ENCODE results near the gene TMEM169.

The TMEM169 gene

DNA sequence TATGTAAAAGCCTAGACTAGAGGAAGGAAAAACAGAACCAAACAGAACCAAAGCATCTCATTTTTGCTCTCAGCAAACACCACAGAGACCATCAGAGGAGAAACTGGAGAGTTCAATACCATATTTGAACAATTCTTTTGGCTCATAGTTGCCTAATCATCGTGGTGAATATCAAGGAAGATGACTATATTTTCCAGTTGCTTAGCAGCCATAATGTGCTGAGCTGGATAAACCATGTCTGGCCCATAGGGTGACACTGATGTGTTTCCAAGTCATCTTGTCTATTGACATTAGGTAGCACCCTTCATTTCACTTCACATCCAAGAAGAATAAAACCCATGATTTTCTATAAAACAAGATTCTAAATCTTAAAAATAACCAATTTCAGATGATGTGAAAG lies 21.5 kb downstream of the TMEM169 start:
- no peak overlapping the region for H2BK12ac ChIP-seq (ENCODE audit: low read length)
- peaks cover 33 to 42% of the 10 kb centered on the region in 2 donors for H3K36me3 ChIP-seq (replicated peaks in 1 of 2; ENCODE audit: control insufficient read depth in 2 of 2, insufficient read depth in 2 of 2, low read length in 2 of 2)
- H3K9me3 ChIP-seq (replicated peaks in 1 of 2; ENCODE audit: control insufficient read depth in 2 of 2, insufficient read depth in 1 of 2, low read depth in 1 of 2, low read length in 2 of 2), result peaks cover 0 to 6% of the 10 kb centered on the region in 2 donors
- H2BK120ac ChIP-seq (ENCODE audit: low read depth, low read length), result no peak overlapping the region
- no peak overlapping the region for H3K27ac ChIP-seq (replicated peaks; ENCODE audit: low read length)
- H3K23ac ChIP-seq (ENCODE audit: low read depth, low read length, poor library complexity), result no peak overlapping the region
- H4K8ac ChIP-seq (ENCODE audit: low read depth, low read length), result no peak overlapping the region
- no peak overlapping the region for H3K14ac ChIP-seq (ENCODE audit: low read length)
- H3K18ac ChIP-seq (ENCODE audit: low read length), result no peak overlapping the region
- H2AK5ac ChIP-seq (ENCODE audit: low read depth, low read length), result no peak overlapping the region
- H3K4ac ChIP-seq (ENCODE audit: low read length), result no peak overlapping the region
- peaks cover 0 to 5% (median 0%) of the 10 kb centered on the region in 3 experiments for H3K27me3 ChIP-seq (ENCODE audit: control insufficient read depth in 3 of 3, insufficient read depth in 3 of 3, low read depth in 1 of 3, low read length in 3 of 3)
- no peak overlapping the region for H4K91ac ChIP-seq (ENCODE audit: low read depth, low read length, poor library complexity)
- no CpG with 5 or more reads among the region's 1 CpG for WGBS, 2 donors (ENCODE audit: extremely low coverage in 2 of 2, insufficient read length in 2 of 2, insufficient replicate concordance in 1 of 2)
- no peak overlapping the region for H3K4me3 ChIP-seq (ENCODE audit: low read length in 2 of 2)
- no peak overlapping the region for H2BK5ac ChIP-seq (ENCODE audit: low read length)
- no peak overlapping the region for H2BK15ac ChIP-seq (ENCODE audit: low read length)
- no peak overlapping the region for H3K4me2 ChIP-seq (ENCODE audit: insufficient read depth, low read length, poor library complexity, severe bottlenecking)
- H2AFZ ChIP-seq (ENCODE audit: low read length), result no peak overlapping the region
- H3K9ac ChIP-seq (ENCODE audit: low read depth, low read length, poor library complexity), result no peak overlapping the region
- peaks cover 6% of the 10 kb centered on the region for H3K79me1 ChIP-seq (ENCODE audit: low read depth, low read length)
- H3K4me1 ChIP-seq (ENCODE audit: control insufficient read depth in 2 of 2, insufficient read depth in 1 of 2, low read depth in 1 of 2, low read length in 2 of 2), result peaks cover 7 to 13% of the 10 kb centered on the region in 2 donors
- no peak for DNase-seq (ENCODE audit: low spot score)

- no CpG with 5 or more reads among the region's 3 CpGs for WGBS, 2 donors (ENCODE audit: extremely low coverage in 2 of 2, insufficient read length in 2 of 2, insufficient replicate concordance in 1 of 2)
- no peak for DNase-seq (ENCODE audit: low spot score)
These were observed 23.0 kb downstream of the TMEM169 start for GRCh38 chr2:216104691-216105090.

DNA sequence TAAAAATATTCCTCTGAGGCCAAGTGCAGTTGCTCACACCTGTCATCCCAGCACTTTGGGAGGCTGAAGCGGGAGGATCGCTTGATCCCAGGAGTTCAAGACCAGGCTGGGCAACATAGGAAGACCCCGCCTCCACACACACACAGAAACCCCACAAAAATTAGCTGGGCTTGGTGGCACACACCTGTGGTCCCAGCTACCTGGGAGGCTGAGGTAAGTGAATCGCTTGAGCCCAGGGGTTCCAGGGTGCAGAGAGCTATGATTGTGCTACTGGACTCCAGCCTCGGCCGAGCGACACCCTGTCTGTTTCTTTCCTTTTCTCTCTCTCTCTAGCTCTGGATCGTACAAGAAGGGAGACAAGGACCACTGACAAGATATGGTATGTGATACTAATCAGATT lies 25.6 kb downstream of the TMEM169 start:
- Histone ChIP-seq H2BK120ac (ENCODE audit: low read depth, low read length) (no peak overlapping the region), H2BK12ac (ENCODE audit: low read length) (no peak overlapping the region), H3K4me2 (ENCODE audit: insufficient read depth, low read length, poor library complexity, severe bottlenecking) (peak overlapping the region; percentile 30), H3K27me3 (ENCODE audit: control insufficient read depth in 3 of 3, insufficient read depth in 3 of 3, low read depth in 1 of 3, low read length in 3 of 3) (no peaks in the 10 kb centered on the region), H2AK5ac (ENCODE audit: low read depth, low read length) (peak overlapping the region; percentile 60), H2BK15ac (ENCODE audit: low read length) (peak overlapping the region; percentile 0), H3K9me3 (replicated peaks in 1 of 2; ENCODE audit: control insufficient read depth in 2 of 2, insufficient read depth in 1 of 2, low read depth in 1 of 2, low read length in 2 of 2) (no peaks in the 10 kb centered on the region), H4K8ac (ENCODE audit: low read depth, low read length) (no peak overlapping the region), H2AFZ (ENCODE audit: low read length) (peak overlapping the region; percentile 81), H3K23ac (ENCODE audit: low read depth, low read length, poor library complexity) (no peak overlapping the region), H3K27ac (replicated peaks; ENCODE audit: low read length) (peak overlapping the region; percentile 26), H3K4ac (ENCODE audit: low read length) (no peak overlapping the region), H3K79me1 (ENCODE audit: low read depth, low read length) (no peaks in the 10 kb centered on the region), H2BK5ac (ENCODE audit: low read length) (no peak overlapping the region), H3K4me1 (ENCODE audit: control insufficient read depth in 2 of 2, insufficient read depth in 1 of 2, low read depth in 1 of 2, low read length in 2 of 2) (peaks cover 17 to 22% of the 10 kb centered on the region in 2 donors), H3K4me3 (ENCODE audit: low read length in 2 of 2) (peak overlapping the region in 1 of 2 donors; percentile 85), H4K91ac (ENCODE audit: low read depth, low read length, poor library complexity) (no peak overlapping the region), H3K14ac (ENCODE audit: low read length) (no peak overlapping the region), H3K18ac (ENCODE audit: low read length) (peak overlapping the region; percentile 71), H3K36me3 (replicated peaks in 1 of 2; ENCODE audit: control insufficient read depth in 2 of 2, insufficient read depth in 2 of 2, low read length in 2 of 2) (peaks cover 12 to 30% of the 10 kb centered on the region in 2 donors), H3K9ac (ENCODE audit: low read depth, low read length, poor library complexity) (no peak overlapping the region)
- no peak for DNase-seq (ENCODE audit: low spot score)
- WGBS, 2 donors (ENCODE audit: extremely low coverage in 2 of 2, insufficient read length in 2 of 2, insufficient replicate concordance in 1 of 2), result no CpG with 5 or more reads among the region's 8 CpGs

More at GRCh38 chr2:216104691-216105090, 23.0 kb downstream of the TMEM169 start:
- Histone ChIP-seq H2BK15ac (ENCODE audit: low read length) (no peak overlapping the region), H4K8ac (ENCODE audit: low read depth, low read length) (no peak overlapping the region), H2BK5ac (ENCODE audit: low read length) (no peak overlapping the region), H3K23ac (ENCODE audit: low read depth, low read length, poor library complexity) (no peak overlapping the region), H3K36me3 (replicated peaks in 1 of 2; ENCODE audit: control insufficient read depth in 2 of 2, insufficient read depth in 2 of 2, low read length in 2 of 2) (peaks cover 18 to 27% of the 10 kb centered on the region in 2 donors), H3K9me3 (replicated peaks in 1 of 2; ENCODE audit: control insufficient read depth in 2 of 2, insufficient read depth in 1 of 2, low read depth in 1 of 2, low read length in 2 of 2) (no peaks in the 10 kb centered on the region), H3K4ac (ENCODE audit: low read length) (no peak overlapping the region), H3K4me1 (ENCODE audit: control insufficient read depth in 2 of 2, insufficient read depth in 1 of 2, low read depth in 1 of 2, low read length in 2 of 2) (peaks cover 10 to 17% of the 10 kb centered on the region in 2 donors), H2BK12ac (ENCODE audit: low read length) (no peak overlapping the region), H3K4me3 (ENCODE audit: low read length in 2 of 2) (no peak overlapping the region), H3K14ac (ENCODE audit: low read length) (no peak overlapping the region), H2BK120ac (ENCODE audit: low read depth, low read length) (no peak overlapping the region), H3K27me3 (ENCODE audit: control insufficient read depth in 3 of 3, insufficient read depth in 3 of 3, low read depth in 1 of 3, low read length in 3 of 3) (no peaks in the 10 kb centered on the region), H3K9ac (ENCODE audit: low read depth, low read length, poor library complexity) (no peak overlapping the region), H3K79me1 (ENCODE audit: low read depth, low read length) (no peaks in the 10 kb centered on the region), H3K27ac (replicated peaks; ENCODE audit: low read length) (peak overlapping the region; percentile 71), H2AK5ac (ENCODE audit: low read depth, low read length) (no peak overlapping the region), H2AFZ (ENCODE audit: low read length) (peak overlapping the region; percentile 30), H3K18ac (ENCODE audit: low read length) (no peak overlapping the region), H3K4me2 (ENCODE audit: insufficient read depth, low read length, poor library complexity, severe bottlenecking) (no peak overlapping the region), H4K91ac (ENCODE audit: low read depth, low read length, poor library complexity) (no peak overlapping the region)

- Histone ChIP-seq H3K18ac (ENCODE audit: low read length) (no peak overlapping the region), H2BK120ac (ENCODE audit: low read depth, low read length) (no peak overlapping the region), H4K8ac (ENCODE audit: low read depth, low read length) (no peak overlapping the region), H4K91ac (ENCODE audit: low read depth, low read length, poor library complexity) (no peak overlapping the region), H2BK15ac (ENCODE audit: low read length) (no peak overlapping the region), H3K27me3 (ENCODE audit: control insufficient read depth in 3 of 3, insufficient read depth in 3 of 3, low read depth in 1 of 3, low read length in 3 of 3) (no peaks in the 10 kb centered on the region), H2AK5ac (ENCODE audit: low read depth, low read length) (no peak overlapping the region), H3K23ac (ENCODE audit: low read depth, low read length, poor library complexity) (no peak overlapping the region), H3K9ac (ENCODE audit: low read depth, low read length, poor library complexity) (no peak overlapping the region), H3K79me1 (ENCODE audit: low read depth, low read length) (no peaks in the 10 kb centered on the region), H3K4me2 (ENCODE audit: insufficient read depth, low read length, poor library complexity, severe bottlenecking) (no peak overlapping the region), H3K36me3 (replicated peaks in 1 of 2; ENCODE audit: control insufficient read depth in 2 of 2, insufficient read depth in 2 of 2, low read length in 2 of 2) (peaks cover 15 to 34% of the 10 kb centered on the region in 2 donors), H2BK5ac (ENCODE audit: low read length) (no peak overlapping the region), H3K4me1 (ENCODE audit: control insufficient read depth in 2 of 2, insufficient read depth in 1 of 2, low read depth in 1 of 2, low read length in 2 of 2) (peaks cover 17 to 22% of the 10 kb centered on the region in 2 donors), H2BK12ac (ENCODE audit: low read length) (no peak overlapping the region), H3K9me3 (replicated peaks in 1 of 2; ENCODE audit: control insufficient read depth in 2 of 2, insufficient read depth in 1 of 2, low read depth in 1 of 2, low read length in 2 of 2) (no peaks in the 10 kb centered on the region), H3K4ac (ENCODE audit: low read length) (no peak overlapping the region), H3K4me3 (ENCODE audit: low read length in 2 of 2) (peak overlapping the region in 1 of 2 donors; percentile 85), H2AFZ (ENCODE audit: low read length) (peak overlapping the region; percentile 81), H3K27ac (replicated peaks; ENCODE audit: low read length) (peak overlapping the region; percentile 26), H3K14ac (ENCODE audit: low read length) (no peak overlapping the region)
- no CpG with 5 or more reads among the region's 13 CpGs for WGBS, 2 donors (ENCODE audit: extremely low coverage in 2 of 2, insufficient read length in 2 of 2, insufficient replicate concordance in 1 of 2)
- DNase-seq (ENCODE audit: low spot score), result peak; percentile 47
These were observed 26.0 kb downstream of the TMEM169 start for GRCh38 chr2:216107760-216108159.

All from neuronal stem cell (in vitro differentiated cells).